Measurements from ENCODE around the gene ADAMTS15.

The ADAMTS15 gene

DNA sequence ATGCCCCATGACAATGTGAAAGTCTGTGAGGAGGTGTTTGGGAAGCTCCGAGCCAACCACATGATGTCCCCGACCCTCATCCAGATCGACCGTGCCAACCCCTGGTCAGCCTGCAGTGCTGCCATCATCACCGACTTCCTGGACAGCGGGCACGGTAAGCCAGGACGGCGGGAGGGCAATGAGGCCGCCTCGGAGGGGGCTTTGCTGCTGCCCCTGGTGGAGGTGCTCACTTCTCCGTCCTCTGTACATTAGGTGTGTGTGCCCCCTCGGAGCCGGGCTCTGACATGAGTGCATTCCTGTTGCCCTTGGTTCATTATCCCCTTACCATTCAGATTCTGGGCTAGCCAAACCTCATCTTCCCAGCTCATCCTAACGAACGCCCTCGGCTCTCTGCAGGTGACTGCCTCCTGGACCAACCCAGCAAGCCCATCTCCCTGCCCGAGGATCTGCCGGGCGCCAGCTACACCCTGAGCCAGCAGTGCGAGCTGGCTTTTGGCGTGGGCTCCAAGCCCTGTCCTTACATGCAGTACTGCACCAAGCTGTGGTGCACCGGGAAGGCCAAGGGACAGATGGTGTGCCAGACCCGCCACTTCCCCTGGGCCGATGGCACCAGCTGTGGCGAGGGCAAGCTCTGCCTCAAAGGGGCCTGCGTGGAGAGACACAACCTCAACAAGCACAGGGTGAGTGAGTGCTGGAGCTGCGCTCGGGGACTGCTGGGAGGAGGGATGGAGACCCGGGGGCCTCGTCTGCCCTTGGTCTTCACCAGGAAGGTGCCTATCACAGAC lies 13.8 kb downstream of the ADAMTS15 start:
- no peak for DNase-seq

DNA sequence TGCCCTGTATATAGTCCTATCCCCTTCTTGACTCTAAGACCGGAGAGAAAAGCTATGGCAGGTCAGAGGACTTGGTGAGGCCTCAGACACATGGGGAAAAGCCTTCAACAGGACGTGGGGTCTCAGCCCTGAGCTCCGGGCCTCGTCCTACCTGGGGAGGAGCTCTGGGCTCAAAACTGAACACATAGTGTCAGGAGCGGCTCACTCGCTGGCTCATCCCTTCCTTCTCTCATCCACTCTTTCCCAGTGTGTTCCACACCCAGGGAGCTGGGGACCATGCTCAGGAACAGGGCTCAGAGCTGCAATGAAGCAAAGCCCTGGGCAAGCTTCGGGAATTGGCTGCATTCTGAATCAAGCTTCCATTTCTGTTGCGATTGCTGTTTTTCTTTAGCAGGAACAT lies 14.5 kb downstream of the ADAMTS15 start:
- DNase-seq = no peak

DNA sequence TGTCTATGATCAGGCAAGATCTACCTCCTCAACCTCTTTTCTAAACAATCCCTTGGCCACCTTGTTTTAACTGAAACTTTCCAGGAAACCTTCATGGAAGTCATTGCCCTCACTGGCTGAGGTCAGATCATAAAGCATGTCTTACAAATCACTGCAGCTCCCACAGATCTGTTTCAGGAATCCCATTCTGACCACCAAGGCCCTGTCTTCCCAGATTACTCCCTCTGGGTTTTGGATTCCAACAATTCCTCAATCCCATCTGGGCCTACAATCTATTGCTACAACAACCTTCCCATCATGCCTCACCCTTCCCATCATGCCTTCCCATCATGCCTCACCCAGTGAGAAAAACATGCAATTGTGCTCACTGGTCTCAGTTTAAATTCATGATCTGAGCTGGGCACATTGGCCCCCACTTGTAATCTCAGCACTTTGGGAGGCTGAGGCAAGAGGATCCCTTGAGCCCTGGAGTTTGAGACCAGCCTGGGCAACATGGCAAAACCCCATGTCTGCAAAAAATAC lies 15.9 kb downstream of the ADAMTS15 start:
- no peak for DNase-seq

DNA sequence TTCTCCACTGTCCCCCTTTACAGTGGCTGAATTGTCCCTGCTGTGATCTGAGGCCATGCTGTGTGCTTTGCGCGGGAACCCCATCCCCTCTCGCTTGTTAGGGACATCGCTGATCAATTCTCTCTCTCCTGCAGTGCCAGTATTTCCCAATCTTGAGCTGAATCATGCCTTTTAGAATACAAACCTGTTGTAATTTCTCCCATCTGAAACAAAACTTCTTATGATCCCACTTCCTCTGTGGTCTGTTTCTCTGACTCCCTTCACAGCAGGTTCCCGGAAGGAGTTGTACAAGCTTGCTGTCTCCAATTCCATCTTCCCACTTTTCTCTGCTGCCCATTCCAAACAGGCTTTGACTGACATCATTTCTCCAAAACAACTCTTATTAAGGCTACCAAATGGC lies 16.8 kb downstream of the ADAMTS15 start:
- no peak for DNase-seq

DNA sequence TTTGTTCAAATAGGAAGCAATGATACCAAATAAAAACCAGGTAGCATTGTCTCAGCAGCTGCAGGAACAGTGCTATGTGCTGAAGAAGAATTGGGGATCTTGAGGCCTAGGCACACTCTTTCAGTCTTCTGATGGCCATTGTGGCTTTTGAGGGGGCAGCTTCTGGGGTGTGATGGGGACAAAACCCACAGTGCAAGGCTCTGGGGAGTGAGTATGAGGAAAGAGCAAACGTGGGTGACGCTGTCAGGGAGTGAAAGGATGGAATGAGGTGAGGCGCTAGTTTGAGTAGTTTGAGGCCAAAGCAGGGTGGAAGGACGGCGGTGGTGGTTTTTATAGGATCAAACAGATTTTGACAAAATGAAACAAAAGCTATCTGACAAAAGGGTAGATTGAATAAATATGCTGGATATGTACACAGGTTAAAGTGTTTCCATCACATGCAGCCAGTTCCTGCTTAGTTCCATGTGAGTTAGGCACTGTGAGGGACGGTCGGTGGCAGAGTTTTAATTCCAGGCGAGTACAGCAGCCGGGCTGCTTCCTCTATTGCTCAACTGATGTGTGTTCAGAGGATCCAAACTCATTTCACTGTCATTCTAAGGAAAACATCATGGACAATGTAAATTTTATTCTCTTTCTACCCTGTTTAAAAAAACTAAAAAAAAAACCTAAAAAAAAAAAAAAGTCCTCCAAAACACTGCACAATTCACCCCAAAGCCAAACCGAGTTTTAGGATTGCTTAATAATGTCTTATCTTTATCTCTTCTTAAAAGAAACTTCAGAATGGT lies 18.9 kb downstream of the ADAMTS15 start:
- no peak for DNase-seq

DNA sequence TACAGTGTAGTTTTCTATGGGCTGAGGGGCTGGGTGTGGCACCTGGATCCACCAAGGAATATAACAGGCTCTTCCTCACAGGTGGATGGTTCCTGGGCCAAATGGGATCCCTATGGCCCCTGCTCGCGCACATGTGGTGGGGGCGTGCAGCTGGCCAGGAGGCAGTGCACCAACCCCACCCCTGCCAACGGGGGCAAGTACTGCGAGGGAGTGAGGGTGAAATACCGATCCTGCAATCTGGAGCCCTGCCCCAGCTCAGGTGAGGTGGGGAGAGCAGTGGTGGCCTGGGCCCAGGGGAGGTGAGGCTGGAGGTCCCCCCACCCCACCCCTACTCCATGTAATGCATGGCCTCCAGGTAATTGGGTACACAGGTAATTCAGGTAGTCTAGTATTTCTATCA lies 20.7 kb downstream of the ADAMTS15 start:
- DNase-seq = no peak

DNA sequence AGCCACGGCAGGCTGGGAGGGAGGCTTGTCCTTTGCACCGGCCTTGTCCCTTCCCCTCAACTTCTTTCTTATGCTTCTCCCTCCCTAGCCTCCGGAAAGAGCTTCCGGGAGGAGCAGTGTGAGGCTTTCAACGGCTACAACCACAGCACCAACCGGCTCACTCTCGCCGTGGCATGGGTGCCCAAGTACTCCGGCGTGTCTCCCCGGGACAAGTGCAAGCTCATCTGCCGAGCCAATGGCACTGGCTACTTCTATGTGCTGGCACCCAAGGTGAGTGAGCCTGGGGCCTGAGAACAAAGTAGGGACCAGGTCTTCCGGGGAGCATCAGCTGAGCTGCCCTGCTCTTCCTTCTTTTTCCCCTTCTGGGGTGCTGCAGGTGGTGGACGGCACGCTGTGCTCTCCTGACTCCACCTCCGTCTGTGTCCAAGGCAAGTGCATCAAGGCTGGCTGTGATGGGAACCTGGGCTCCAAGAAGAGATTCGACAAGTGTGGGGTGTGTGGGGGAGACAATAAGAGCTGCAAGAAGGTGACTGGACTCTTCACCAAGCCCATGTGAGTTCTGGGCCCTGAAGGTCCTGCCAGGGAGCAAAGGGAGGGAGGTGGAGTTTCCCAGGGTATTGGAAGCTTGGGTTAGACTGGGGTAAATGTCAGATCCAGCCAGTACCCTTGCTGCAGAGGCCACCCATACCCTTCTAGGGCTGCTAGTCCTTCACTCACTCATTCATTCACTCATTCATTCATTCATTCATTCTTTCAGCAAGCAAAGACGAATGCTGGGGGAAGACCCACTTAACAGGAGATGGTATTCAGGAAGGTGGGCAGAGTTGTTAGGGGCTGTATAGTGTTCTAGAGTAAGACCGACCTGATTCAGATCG lies 22.6 kb downstream of the ADAMTS15 start:
- DNase-seq = no peak

DNA sequence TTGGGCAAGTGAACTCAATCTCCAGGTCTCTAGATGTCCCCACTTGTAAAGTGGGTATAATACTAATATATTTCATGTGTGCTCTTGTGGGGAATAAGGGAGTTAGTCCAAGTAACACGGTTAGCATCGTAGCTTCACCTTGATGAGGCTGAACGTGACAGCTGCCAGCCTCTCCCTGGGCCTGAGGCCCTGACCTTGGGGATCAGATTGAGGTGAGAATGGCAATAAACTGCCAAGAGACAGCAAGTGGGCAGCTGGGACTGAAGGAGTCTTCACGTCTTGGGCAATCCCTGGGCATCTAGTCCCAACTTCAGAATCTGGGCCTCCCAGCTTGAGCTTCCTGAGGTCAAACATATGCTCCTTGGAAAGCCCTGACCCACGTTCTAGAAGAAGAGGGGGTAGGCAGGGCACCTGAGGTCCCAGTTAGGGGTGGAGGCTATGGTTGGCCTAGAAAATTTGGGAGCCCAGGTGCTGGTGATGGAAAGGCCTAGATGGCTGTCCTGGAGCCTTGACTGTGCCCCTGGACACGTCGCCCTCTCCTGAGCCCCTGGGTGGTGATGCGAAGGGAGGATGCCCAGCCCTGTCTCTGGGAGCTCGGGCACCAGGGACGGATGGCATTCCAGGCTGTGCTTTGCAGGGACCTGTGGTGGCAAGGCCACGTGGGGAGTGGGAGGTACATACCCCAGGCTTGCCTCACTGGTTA lies 23.4 kb downstream of the ADAMTS15 start:
- DNase-seq = no peak

DNA sequence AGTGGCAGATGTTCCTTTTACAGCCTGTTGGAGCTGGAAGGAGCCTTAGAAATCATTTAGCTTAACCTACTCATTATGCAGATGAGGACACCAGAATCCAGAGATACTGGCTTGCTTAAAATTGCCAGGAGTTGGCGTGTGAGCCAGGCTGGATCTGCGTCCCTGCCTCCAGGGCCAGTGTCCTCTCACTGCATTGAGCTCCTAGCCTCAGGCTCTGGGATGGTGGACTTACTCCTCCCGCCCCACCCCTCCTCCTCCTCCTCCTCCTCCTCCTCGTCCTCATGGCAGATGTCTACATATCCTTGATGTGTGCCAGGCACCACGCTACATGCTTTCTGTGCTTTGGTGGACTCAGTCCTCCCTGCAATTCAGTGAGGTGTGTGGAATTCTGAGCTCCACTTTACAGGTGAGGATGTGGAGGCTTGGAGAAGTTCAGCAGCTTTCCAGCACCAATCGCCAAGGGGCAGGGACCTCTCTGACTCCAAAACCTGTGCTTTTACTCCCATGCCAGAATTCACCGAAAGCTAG lies 24.1 kb downstream of the ADAMTS15 start:
- DNase-seq = no peak

DNA sequence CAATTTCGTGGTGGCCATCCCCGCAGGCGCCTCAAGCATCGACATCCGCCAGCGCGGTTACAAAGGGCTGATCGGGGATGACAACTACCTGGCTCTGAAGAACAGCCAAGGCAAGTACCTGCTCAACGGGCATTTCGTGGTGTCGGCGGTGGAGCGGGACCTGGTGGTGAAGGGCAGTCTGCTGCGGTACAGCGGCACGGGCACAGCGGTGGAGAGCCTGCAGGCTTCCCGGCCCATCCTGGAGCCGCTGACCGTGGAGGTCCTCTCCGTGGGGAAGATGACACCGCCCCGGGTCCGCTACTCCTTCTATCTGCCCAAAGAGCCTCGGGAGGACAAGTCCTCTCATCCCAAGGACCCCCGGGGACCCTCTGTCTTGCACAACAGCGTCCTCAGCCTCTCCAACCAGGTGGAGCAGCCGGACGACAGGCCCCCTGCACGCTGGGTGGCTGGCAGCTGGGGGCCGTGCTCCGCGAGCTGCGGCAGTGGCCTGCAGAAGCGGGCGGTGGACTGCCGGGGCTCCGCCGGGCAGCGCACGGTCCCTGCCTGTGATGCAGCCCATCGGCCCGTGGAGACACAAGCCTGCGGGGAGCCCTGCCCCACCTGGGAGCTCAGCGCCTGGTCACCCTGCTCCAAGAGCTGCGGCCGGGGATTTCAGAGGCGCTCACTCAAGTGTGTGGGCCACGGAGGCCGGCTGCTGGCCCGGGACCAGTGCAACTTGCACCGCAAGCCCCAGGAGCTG lies 24.8 kb downstream of the ADAMTS15 start:
- DNase-seq = no peak

DNA sequence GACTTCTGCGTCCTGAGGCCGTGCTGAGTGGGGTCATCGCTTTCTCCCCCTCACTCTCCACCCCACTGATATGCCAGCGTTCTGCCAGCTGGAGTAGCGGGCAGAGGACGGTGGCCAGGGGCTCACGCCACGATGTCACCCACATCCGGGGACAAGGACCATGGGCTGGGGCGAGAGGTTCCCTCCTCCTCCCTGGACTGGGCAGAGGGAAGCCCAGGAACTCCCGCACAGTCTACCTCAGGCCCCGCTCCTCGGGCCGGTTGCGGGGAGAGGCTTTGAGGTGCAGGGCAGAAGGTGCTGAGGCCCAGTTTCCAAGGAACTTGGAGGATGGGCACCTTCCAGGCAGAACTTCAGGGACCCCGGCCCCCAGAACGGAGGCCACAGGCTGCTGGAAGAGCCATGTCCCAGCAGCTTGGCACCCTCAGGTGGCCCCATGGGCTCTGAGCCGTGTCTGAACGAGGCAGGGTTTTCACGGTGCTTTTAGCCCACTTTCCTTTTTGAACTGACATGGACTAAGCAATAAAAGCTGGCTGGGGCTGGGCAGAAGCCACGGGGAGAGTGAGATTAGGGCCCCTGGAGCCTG lies 25.4 kb downstream of the ADAMTS15 start:
- no peak for DNase-seq

DNA sequence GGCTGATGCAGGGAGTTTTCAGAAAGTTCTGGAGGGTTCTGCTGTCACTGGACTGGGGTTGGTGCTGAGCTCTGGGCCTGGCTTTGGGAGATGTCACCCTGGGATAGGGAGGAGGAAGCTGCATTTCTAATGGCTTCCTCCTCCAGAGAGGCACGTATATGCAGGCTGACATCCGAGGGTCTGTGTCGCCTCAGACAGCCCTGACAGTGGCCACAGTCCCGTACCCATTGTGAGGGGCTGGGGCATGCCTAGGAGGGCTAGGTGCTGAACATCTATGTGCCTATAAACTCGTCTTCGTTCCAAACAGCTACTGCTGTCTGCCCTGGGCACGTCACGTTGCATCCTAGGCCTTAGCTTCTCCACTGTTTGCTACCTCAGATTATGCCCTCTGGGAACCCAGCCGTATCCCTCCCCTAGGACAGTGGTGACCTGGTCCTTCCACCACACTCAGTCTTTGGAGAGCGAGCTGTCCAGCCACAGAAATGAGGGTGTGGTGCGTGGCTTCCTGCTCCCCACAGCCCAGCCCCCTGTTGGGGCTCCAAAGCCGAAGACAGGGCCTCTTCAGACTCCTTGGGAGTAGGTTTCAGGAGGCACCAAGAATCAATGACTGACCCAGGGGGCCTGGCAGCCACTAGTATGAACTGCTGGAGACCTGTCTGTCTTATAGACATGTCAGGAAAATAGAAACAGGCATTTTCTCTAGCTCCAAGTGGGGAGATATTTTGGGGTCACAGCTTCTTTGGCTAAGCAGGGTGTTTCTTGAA lies 26.4 kb downstream of the ADAMTS15 start:
- DNase-seq = no peak

DNA sequence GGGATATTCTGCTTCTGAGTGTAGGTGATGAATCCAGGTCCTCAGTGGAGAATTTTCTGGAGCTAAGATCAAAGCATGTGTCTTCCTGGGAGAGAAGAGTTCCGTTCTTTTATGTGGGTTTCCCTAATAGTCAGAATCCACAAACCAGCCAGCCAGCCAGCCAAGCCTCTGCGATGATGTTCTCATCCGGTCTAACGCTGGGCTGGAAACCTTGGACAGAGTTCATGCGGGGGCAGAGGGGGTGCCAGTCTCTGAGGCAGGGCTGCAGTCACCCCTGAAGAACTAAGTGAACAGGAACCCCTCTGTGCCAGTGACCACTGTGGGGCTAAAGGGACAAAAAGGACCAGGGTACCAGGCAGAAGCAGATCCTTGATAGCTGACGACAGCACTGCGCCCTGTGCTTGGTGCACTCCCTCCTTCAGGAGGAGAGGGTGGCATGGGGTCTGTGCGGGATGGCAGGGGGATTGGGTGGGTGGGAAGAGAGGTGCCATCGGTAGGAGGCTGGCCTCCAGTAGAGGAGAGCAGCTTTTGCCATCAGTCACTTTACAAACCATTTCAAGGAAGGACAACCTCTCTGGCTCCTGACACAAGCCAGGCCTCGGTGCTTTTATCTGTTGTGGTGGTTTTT lies 27.1 kb downstream of the ADAMTS15 start:
- DNase-seq = no peak

DNA sequence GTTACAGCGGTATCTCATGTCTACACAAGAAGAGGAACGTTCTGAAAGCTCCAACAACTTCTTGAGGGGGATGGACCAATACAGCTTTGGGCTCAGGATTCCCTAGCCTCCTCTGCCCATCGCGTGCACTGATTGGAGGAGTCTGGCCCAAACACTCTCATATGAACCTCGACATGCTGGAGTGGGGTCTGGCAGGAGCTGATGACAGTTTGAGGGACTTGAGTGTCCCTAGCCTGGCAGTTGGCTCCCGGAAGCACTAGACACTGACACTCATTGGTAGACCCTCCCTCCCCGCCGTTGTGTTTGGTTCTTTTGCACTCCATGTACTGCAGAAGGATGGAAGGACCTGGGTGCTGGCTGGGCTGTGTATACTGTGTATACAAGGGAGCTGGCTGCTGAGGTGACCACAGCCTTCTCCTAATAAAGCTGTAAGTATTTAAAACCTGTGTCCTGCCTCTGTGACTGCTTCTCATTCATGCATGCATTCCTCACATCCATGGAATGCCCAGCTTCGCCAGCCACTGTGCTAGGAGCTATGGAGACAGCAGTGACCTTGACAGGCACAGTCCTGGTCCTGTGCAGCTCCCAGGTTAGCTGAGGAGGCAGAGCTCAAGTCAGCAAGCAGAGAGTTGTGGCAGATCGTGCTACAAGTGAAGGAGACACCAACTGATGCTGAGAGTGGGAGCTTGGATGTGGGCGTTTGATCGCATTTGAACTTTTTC lies 27.9 kb downstream of the ADAMTS15 start:
- DNase-seq = no peak

DNA sequence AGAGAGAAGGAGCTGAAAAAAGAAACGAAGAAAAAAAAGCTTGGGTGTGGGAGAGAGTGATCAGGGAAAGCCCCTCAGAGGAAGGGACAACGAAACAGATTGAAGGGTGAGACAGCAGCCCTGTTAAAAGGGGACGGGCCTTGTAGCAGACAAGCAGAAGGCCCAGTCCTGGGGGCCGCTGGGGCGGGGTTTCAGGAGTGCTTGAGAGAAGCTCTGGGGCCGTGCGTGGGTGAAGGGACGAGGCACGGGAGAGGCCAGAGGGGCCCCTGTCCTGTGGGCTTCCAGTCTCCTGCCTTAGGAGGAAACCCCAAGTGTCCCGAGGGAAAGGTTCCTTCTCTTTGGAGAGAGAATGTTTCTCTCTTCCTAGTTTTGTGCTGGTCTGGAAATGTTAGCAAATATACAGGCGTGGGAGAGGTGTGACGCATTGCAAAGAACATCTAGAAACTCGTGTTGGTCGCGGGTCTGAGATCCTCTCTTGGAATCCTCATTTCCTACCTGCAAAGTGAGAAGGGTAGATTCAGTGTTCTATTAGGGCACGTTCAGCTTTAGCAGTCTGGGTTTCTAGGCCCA lies 28.6 kb downstream of the ADAMTS15 start:
- DNase-seq = no peak

DNA sequence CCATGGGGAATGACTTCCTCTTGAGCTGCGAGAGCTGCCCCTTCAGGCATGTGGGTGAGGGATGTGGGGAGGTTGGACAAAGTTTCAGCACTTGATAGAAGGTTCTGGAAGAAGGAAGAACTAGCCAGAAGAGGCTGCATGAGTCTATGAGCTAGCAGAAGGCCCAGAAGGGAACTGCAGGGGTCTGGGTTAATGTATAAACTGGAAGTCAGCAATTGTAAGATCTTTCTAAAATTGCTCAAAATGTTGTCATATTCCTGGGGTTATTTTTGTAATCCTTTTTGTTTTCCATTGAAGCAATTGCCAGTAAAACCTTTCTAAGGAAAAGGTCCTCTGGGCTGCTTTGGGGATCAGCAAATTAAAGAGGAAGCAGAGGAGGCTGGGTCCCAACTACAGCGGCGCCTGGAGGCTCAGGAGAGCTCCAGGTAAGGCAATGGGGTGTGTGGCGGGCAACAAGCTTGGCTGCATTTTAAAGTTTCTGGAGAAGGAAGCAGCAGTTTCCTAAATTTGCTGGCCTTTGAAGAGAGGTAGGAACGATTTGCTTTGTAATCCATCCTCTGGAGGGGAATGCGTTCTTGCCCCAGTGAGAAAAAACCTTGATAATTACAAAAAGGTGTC lies 29.2 kb downstream of the ADAMTS15 start:
- no peak for DNase-seq

DNA sequence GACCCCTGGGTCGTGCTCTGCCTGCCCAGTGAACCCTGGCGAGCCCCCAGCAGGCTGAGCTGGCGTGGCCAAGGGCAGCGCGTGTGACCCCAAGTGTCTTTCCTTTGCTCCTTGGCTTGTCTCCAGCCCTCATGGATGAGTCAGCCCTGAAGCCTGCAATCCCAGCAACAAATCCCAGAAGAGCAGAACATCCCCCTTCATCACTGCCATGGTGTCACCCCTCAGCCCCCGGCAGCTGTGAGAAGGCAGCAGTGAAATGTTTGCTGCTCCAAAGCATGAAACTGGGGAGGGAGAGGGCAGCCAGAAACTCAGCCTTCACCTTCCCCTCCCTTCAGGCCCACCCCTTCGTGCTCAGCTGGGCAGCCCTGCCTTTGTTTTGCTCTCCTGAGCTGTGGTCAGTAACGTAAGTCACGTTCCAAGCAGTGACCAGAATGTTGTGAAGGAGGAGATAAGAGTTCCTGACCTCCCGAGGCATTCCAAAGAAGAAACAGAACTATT lies 29.8 kb downstream of the ADAMTS15 start:
- DNase-seq = no peak

DNA sequence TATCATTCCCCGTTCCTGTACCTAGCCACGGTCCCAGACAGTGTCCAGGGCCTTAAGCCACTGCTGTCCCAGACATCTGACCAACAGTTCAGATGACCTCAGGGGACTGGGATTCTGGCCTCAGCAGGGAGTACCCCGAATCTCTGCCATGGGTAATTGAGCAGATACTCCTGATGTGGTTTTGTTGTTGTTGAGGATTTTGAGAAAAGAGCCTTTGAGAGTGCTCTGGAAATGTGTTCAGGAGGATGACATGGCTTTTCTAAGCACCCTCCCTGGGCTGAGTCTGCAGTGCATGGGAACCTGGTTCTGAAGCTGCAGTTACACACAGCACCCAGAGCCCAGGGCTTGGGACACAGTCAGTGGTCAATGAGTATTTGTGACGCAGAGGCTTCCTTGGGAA lies 30.4 kb downstream of the ADAMTS15 start:
- no peak for DNase-seq
